DMS53 treated with DMSO at 0.1 percent for 48 hours (cell line): ENCODE measurements around the gene POLQ.
"Not testable (repeated sequence)": the region's sequence is repeated elsewhere in the genome, so short reads cannot be mapped to it uniquely, and the experiment has no call there.

ENCODE experiments used
- DNase-seq: peaks from one replicate; lab custom pipeline; 2025; ENCODE audit not compliant: unreplicated experiment; lab: John Stamatoyannopoulos, UW

POLQ gene

DNA sequence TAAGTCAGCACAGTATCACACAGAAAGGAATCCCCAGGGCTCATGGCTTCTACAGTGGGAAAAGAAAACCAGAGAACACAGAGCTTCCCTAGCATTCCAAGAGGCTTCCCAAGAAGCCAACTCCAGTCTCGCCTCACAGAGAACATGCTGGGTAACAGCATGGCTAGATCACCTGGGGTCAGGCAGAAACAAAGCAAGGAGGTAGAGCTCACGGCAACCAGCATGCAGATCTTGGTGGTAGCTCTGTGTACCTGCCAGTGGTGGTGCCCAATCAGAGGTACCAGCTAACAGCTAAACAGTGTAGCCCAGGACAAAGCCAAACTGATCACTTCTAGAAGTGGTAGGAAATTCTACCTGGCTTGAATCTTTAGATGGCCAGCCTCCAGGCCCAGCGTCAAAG, 31.3 kb downstream of the POLQ start:
- DNase-seq = no peak

DNA sequence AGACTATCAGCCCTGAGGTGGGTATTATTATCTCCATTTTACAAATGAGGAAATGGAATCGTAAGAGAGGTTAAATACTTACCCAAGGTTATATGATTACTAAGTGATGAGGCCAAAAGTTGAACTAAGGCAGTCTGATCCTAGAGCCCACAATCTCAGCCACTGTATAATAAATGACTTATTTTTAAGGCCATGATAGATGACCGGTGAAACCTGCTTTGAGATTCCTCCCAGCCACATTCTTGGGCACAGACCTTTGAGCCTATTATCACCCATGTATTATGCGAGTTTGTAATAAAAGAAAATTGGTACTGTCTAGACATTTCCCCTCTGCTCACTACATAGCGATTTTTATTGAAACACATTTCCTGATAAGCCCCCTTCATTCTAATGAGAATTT, 37.4 kb downstream of the POLQ start:
- DNase-seq = no peak

DNA sequence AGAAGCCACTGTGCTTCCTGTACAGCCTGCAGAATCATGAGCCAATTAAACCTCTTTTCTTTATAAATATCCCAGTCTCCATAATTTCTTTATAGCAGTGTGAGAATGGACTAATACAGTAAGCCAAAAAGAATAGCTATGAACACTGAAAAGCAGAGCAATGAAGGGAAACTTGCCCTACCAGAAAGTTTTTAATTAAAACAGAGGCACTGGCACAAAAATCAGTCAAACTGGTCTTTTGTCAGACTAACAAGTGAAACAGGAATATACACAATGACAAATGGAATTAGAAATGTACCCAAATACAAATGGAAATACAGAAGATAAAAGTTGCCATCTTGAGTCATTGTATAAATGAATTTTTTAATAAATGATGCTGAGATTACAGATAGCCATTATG, 40.5 kb downstream of the POLQ start:
- no peak for DNase-seq

DNA sequence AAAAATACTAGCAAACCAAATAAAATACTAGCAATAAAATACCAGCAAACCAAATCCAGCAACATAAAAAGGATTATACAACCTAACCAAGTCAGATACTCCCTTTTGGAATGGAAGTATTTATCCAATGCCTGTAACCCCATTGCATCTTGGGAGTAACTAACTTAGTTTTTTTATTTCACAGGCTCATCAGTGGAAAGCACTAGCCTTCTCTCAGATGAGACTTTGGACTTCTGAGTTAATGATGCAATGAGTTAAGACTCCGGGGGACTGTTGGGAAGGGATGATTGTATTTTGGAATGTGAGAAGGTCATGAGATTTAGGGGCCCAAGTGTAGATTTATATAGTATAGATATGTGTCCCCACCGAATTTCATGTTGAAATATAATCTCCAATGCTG, 41.2 kb downstream of the POLQ start:
- DNase-seq = no peak

DNA sequence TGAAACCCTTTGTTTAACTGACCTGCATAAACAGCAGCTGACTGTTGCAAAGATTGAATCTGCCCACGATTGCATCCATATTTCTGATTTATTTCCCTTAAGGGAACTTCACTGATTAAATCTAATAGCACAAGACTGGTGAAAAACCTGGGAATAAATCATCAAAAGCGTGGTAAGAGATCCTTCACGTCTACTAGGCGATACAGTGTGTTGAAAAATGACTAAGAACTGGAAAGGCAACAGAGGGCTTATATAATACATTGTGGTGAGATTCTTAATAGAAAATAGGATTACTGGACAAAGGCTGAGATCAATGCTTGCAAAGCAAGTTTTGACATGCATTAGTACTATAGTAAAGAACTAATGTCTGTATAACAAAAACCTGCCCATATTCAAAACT, 49.0 kb downstream of the POLQ start:
- DNase-seq = no peak

DNA sequence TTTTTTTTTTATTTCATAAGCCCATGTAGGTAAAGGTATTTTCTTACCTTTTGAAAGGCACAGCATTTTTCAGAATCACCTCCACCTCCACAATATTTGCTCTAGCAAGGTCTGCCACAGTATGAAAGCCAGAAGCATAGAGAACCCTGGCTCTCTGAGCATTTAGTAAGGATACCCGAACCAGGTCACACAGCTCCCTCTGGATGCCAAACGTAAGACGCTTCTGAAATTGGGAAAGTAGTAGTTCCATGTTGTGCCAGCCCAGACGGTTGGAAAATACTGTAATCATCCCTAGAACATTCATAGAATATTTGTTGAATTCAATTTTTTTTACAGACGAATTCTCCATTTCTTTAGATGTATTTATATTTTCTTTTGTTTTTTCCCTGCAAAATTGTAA, 52.4 kb downstream of the POLQ start:
- no peak for DNase-seq

DNA sequence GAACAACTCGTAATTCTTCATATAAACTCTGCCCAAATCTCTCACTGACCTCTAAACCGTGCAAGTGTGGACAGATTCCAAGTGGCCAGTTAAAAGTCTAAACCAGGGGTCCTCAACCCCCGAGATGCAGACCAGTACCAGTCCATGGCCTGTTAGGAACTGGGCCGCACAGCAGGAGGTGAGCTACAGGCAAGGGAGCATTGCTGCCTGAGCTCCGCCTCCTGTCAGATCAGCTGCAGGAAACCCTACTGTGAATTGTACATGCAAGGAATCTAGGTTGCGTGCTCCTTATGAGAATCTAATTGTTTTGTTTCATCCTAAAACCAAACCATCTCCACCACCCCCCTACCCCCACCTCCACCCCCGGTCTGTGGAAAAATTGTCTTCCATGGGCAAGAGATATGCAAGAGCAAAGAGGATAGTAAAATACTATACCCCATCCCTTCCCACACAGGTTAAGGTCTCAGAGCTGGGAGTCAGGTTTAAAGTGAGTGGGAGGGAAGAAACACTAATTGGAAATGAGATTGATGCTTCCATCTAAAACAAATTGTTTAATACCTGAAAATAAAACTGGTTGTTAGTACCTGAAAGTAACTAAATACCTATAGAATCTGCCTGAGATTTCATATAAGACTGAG, 54.0 kb downstream of the POLQ start:
- DNase-seq = no peak

DNA sequence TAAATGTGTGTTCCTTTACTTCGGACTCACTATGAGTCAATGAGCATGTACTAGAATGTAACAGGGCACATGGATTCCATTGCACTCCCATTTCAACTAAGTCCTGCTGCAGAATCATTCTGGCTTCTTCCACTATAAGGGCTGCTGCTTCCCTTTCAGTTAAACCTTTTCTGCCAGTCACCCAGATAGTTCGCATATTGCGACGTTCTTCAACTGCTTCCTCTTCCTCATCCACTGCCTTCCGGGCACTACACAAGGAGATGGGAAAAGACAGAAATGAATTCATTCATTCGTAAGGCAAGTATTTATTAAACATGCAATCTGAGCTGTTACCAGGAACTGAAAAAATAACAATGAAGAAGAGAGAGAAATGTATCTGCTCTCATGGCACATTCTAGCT, 55.6 kb downstream of the POLQ start:
- DNase-seq = no peak

DNA sequence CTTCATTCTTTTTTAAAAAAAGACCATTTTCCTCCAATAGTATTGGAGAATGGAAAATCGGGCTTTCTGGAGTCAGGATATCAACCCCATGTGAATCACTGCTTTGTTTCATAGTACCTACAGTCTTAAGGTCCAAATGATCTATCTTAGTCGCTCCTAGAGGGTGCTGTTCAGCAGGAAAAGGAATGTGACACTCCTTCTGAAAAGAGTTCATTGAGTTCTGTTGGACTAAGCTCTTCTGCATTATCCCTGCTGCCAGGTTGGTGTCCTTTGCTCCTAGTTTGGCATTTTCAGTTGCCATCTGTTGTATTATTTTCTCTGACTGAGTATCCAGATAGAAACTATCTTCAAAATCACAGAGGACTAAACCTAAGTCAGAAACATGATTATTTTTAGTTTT, 57.2 kb downstream of the POLQ start:
- DNase-seq = no peak

DNA sequence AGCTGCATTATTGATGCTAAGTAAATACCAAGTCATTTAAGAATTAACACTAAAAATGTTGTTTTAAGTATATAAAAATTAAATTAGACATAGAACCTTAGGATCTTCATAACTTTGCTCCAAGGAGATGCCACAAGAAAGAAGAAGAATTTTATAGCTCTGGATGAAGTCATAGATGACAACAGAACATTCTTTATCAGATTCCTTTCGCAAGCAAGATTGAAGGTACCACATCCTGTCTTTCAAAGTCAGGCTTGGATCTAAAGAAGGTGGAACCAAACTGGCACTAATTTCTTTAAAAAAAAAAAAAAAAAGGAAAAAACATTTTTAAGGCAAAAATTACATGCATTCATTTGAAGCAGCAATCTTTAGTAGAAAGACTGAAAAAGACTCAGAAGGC, 62.5 kb downstream of the POLQ start:
- no peak for DNase-seq

DNA sequence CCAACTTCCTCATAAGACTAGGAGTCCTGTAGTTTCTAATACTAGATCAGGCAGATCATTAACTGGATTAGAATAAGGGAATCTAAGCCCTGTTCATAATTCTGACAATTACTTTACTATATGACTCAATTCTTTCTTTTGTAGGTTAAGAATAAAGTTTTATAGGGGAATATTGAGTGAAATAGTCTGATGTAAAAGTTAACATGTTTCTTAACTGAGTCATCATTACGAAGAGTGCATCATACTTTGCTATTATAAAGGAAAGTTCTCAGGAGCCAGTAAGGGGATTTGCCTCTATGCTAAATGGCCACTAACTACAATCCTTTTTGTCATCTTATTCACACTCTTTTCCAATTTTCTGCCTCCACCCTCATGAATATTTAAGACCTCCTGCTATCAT, 63.1 kb downstream of the POLQ start:
- DNase-seq = no peak

DNA sequence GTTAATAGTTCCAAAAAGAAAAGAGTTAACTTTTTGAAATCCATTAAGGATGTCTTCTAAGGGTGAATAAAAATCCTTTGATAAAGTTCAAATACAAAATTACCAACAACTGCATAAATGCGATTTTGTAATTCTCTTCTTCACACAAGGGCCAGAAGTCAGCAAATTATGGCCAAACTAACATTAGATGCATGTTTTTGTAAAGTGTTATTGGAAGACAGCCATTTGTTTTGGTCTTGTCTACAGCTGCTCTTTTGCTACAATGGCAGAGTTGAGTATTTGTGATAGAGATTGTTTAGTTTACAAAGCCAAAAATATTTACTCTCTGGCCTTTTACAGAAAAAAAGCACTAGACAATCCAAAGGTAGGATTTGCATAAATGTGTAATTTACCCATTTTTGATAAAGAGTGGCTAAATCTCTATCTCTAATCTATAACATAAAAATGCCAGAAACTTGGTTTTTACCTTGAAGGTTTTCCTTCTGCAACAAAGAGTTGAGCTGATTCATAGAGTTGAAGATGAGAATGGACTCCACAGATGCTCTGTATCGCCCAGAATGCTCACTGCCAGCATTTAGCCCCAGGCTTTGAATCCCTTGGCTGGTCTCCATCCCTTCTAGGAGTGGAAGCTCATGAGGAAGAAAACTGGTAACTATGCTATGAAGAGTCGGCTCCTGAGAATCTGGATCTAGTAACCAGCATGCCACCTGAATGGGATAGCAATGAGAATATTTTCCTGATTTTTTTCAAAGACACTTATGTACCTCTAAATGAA, 64.5 kb downstream of the POLQ start:
- no peak for DNase-seq

DNA sequence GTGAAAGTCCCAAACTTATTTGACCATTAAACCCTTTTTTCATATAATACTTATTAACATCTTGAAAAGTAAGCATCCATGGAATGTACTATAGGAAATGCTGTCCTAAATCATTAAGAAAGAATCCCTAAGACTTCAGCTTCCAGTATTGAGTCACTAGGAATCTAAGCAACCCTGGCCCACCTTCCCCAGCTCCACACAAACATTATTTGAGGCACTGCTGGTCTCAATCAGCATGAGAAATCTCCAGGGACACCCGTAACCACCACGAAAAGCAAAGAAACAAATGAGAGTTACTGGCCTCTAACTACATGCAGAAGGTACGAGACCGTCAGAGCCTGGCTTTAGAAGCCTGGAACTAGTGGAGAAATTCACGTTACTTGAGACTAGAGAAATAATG, 68.2 kb downstream of the POLQ start:
- DNase-seq = no peak

DNA sequence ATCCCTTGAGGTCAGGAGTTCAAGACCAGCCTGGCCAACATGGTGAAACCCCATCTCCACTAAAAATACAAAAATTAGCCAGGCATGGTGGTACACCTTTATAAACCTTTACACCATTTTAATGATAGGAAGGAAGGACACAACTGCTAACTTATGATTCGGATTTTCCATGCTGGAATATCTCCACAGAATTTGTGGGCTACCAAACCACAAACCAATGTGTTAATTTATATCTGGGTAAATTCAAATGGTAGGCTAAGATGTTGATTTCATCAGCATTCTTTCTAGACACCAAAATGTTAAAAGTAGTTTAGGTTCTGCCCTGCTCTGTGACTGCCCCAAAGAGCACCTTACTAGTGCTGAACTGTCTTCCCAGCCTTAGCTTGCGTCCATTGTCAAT, 72.8 kb downstream of the POLQ start:
- DNase-seq = no peak

DNA sequence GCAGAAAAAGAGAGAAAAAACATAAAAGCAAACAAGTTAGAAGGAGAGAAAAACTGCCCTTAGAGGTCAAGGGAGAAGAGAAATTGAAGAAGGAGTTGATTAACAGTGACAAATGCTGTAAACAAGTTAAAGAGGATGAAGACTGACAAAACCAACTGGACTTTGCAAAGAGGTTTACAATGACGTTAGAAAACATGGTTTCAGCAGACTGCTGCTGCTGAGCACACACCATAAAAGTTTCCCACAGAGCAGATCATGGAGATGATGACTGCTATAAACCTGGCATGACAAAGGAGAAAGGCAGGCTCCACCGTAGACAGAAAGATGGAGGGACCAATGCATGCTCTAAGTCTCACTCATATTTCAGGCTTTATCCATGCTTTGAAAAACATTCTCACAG, 78.7 kb downstream of the POLQ start:
- DNase-seq = no peak

DNA sequence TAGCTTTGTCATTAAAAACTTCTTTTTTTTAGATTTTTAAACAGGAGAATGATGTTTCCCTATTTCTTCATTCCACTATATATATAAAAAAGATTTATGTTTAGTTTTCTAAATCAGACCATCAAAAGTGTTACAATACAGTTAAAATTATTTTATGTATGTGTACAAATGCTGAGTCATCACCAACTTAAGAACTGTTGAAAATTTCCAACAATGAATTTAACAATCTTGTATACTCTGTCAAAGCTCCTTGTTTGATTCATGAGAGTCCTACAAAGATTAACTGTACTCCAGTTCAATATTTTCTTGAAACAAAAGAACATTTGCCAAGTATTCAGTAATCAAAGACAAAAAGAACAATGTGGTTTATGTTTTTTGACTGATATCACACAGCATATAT, 82.0 kb downstream of the POLQ start:
- DNase-seq = no peak

DNA sequence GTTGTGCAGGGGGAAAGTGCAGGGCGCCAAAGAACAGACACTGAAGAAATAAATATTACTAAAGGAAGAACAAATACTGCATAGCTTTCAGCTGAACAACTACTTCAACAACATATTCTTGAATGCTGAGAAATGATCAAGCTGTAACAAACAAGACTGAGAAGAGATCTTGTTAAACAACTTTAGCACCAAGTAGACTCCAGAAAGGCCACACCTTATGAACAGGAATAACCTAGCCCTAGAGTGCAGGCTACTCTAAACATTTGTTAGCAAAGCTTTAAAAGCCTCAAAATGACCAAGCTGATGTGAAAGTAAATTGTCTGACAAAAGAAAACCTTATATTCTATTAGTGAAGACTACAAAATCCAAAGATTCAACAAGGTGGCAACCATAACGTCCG, 83.2 kb downstream of the POLQ start:
- no peak for DNase-seq

DNA sequence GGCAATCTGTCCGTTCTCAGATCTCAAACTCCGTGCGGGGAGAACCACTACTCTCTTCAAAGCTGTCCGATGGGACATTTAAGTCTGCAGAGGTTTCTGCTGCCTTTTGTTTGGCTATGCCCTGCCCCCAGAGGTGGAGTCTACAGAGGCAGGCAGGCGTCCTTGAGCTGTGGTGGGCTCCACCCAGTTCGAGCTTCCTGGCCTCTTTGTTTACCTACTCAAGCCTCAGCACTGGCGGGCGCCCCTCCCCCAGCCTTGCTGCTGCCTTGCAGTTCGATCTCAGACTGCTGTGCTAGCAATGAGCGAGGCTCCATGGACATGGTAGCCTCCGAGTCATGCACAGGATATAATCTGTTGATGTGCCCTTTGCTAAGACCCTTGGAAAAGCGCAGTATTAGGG, 94.0 kb downstream of the POLQ start:
- not testable (repeated sequence) for DNase-seq

DNA sequence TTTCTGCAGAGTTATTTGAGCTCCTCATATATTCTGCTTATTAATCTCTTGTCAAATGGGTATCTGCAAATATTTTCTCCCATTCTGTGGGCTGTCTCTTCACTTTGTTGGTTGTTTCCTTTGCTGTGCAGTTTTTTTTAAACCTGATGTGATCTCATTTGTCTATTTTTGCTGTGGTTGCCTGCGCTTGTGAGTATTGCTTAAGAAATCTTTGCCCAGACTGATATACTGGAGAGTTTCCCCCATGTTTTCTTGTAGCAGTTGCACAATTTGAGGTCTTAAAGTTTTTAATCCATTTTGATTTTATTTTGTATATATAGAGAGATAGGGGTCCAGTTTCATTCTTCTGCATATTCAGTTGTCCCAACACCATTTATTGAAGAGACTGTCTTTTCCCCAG, 102.3 kb downstream of the POLQ start:
- DNase-seq = no peak

DNA sequence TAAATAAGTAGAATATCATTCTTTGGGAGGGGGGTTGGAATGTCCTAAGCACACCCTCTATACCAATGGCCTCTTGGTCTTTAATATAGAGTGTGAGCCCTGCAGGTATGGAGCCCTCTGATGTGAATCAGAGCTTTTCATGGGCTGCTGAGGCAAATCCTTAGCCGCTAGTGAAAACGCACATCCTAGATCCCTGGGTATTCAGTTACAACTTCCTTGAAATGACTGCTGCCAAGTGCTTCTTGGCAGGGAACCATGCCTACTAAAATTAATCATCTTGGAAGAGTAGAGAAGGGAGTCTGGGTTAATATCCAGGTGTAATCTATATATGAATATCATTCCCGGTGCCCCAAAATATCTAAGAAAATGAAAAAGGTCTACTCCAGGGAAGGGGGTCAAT, 109.1 kb downstream of the POLQ start:
- DNase-seq = no peak

DNA sequence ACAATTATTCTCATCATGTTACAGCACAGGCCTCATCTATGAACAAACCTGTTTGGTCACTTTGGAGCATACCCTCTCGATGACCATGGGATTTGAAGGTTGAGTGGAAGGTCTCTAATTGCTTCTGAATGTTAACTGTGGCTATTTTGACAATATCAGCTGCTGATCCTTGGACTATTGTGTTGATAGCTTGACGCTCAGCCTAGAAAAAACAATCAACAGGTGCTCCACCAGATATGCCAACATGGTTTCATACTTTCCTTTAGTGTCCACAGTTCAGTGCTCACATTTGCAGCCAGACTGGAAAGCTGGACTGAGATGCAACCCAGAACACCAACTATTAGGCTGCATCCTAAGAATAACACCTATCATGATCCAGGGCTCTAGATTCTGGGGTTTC, 109.7 kb downstream of the POLQ start:
- no peak for DNase-seq

DNA sequence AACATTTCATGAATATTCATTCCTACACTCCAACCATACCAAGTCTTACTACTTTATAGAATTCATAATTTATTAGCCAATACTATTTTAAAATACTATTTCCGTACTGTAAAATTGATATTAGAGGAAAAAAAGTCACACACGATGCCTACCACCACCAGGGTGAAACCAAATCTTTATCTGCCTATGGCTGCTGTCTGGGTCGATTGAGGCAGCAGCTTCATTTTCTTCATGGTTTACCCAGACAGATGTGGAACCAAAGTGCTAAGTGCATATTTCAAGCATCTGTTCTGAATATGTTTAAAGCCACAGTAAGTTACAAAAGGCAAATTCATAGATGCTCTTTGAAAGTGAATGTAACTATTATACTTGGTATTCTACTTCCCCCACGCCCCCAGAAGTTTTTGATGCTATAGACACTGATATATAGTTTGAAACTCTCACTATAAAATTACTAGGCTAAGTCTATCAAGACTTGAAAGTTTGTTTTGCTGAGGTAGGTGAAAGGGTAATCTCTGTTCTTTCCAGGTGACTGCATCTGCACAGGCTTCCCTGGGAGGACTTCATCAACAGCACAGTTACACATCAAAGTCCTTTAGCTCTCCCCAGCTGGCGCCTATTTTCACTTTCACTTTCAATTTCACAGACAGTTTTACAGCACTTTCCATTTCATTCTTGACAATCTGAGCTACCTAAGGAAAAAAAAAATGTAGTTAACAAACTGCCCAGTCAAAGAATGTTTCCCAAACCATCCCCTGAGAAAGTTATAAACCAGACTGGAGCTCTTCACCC, 113.9 kb downstream of the POLQ start:
- DNase-seq = peak; percentile 49
